Lung (tissue), 12 donors: ENCODE measurements around the gene SRCAP. TPM values are rescaled to one million over a fixed set of nuclear protein-coding genes. Genes with fewer than 3 reads are reported as not detected.

Experiments
- ATAC-seq: fragments of 200-7000 bp; cut with Tn5 transposase; one replicate; pipeline ENCODE4 v1.9.1; 2020; ENCODE audit warnings: moderate number of reproducible peaks; ENCODE audit not compliant: insufficient read depth, low FRiP score
- DNase-seq, 3 donors: peaks; one replicate each; pipeline ENCODE4 v3.0.0-alpha.2; 2013 to 2017
- H3K27ac ChIP-seq, 2 donors: one replicate each; pipeline ENCODE4 v1.5.1; 2013; ENCODE audit warnings: mild to moderate bottlenecking in 2 of 2, moderate library complexity in 2 of 2, control low read depth in 1 of 2, inconsistent platforms in 1 of 2, low read depth in 1 of 2, low read length in 1 of 2
- H3K27me3 ChIP-seq, 3 donors: one replicate each; pipeline ENCODE4 v1.5.1; 2013; ENCODE audit warnings: low read length in 2 of 3; ENCODE audit not compliant: control insufficient read depth in 3 of 3, insufficient read depth in 3 of 3
- H3K36me3 ChIP-seq, 4 donors: one replicate each; pipeline ENCODE4 v1.5.1; 2013; ENCODE audit warnings: low read length in 4 of 4, mild to moderate bottlenecking in 1 of 4, moderate library complexity in 1 of 4; ENCODE audit not compliant: control insufficient read depth in 4 of 4, insufficient read depth in 4 of 4
- H3K4me1 ChIP-seq, 5 donors: one replicate each; pipeline ENCODE4 v1.5.1; 2013; ENCODE audit warnings: low read length in 5 of 5, mild to moderate bottlenecking in 2 of 5, moderate library complexity in 1 of 5; ENCODE audit not compliant: control insufficient read depth in 5 of 5, insufficient read depth in 5 of 5
- H3K4me3 ChIP-seq: one replicate; pipeline ENCODE4 v1.5.1; 2013; ENCODE audit warnings: mild to moderate bottlenecking, control low read depth, moderate library complexity
- H3K9ac ChIP-seq, 2 donors: one replicate each; pipeline ENCODE4 v1.5.1; 2013; ENCODE audit warnings: low read length in 2 of 2, control low read depth in 1 of 2; ENCODE audit not compliant: insufficient read depth in 1 of 2
- H3K9me3 ChIP-seq, 4 donors: one replicate each; pipeline ENCODE4 v1.5.1; 2013; ENCODE audit warnings: low read length in 3 of 4, mild to moderate bottlenecking in 1 of 4, moderate library complexity in 1 of 4; ENCODE audit not compliant: control insufficient read depth in 4 of 4, insufficient read depth in 3 of 4
- CTCF ChIP-seq: IDR thresholded peaks from 2 replicates; pipeline ENCODE4 v1.5.1; 2012; ENCODE audit warnings: mild to moderate bottlenecking; ENCODE audit errors: control extremely low read depth, extremely low read depth
- WGBS, 2 donors: extraction: QIAGEN DNeasy Blood & Tissue Kit; methylation state at CpG; one replicate each; pipeline ENCODE4 v1.1.7; 2013; 5-methylcytosine and 5-hydroxymethylcytosine counted together
- polyA plus RNA-seq, 2 donors: library from polyadenylated mRNA; stranded (reverse); fragments of 200-250 nt; gene quantifications; one replicate each; pipeline ENCODE4 v1.2.1, GENCODE V29; 2013
- total RNA-seq, 2 donors: library from RNA; depleted of rRNA in 1 of 2; stranded (reverse); fragments of >200 nt in 1 of 2; gene quantifications; one replicate each; pipeline ENCODE4 v1.2.1, GENCODE V29; 2014 to 2021
- donor health status: control.
- donor health status: control.
- donor health status: Bipolar disorder and iron deficiency.
- donor health status: healthy.
- donor health status: DM: yes; HTN: yes; CAD: no.

Gene SRCAP
- total and polyA plus RNA-seq, 4 donors = 13.4 to 61.0 (median 31.3) TPM

GRCh38 chr16:30747799-30748633 lies 49.0 kb downstream of the SRCAP start, which contains the start of gene PHKG2:
TSS of gene PHKG2 (plus strand) at chr16:30748425. CDS start at chr16:30748821, 396 bp downstream.
- ATAC-seq (peak; percentile 98), DNase-seq (peak; percentile 99)
- Histone ChIP-seq H3K27ac (peak within 1 kb of the TSS; percentile 83 to 93), H3K9ac (peak within 1 kb of the TSS; percentile 26 to 75), H3K36me3 (peaks cover 0 to 14% (median 10%) of the 10 kb centered on the region in 4 donors), H3K4me1 (peaks cover 0 to 5% (median 3%) of the 10 kb centered on the region in 5 donors), H3K27me3 (no peaks in the 10 kb centered on the region), H3K4me3 (peak within 1 kb of the TSS; percentile 78), H3K9me3 (no peaks in the 10 kb centered on the region)
- WGBS, 2 donors = 2 to 5% methylated on average over 60 of the region's 60 CpGs
- TF ChIP-seq CTCF = no peak

GRCh38 chr16:30748634-30749445 lies 49.9 kb downstream of the SRCAP start:
- no peaks in the 10 kb centered on the region for H3K27me3 ChIP-seq
- 14 to 23% methylated on average over 23 to 36 of the region's 36 CpGs for WGBS, 2 donors
- ATAC-seq (peak; percentile 5), DNase-seq (peak in 1 of 3 donors; percentile 44)
- H3K27ac ChIP-seq = peak overlapping the region; percentile 77 to 85
- peaks cover 0 to 5% (median 3%) of the 10 kb centered on the region in 5 donors for H3K4me1 ChIP-seq
- no peaks in the 10 kb centered on the region for H3K9me3 ChIP-seq
- TF ChIP-seq CTCF = no peak
- H3K36me3 ChIP-seq = peaks cover 0 to 17% (median 8%) of the 10 kb centered on the region in 4 donors
- H3K9ac ChIP-seq = no peak overlapping the region
- H3K4me3 ChIP-seq = peak overlapping the region; percentile 73

GRCh38 chr16:30750201-30750600 lies 51.2 kb downstream of the SRCAP start:
- WGBS, 2 donors = 90 to 95% methylated on average over 4 of the region's 4 CpGs
- H3K36me3 ChIP-seq = peaks cover 0 to 22% (median 7%) of the 10 kb centered on the region in 4 donors

More at GRCh38 chr16:30750201-30750600, 51.2 kb downstream of the SRCAP start:
- no peak overlapping the region for H3K9ac ChIP-seq
- ATAC-seq (no peak), DNase-seq (no peak)
- no peak overlapping the region for H3K27ac ChIP-seq
- no peaks in the 10 kb centered on the region for H3K9me3 ChIP-seq
- peaks cover 0 to 5% (median 3%) of the 10 kb centered on the region in 5 donors for H3K4me1 ChIP-seq
- no peak for TF ChIP-seq CTCF
- H3K27me3 ChIP-seq = no peaks in the 10 kb centered on the region
- no peak overlapping the region for H3K4me3 ChIP-seq
